ENCODE data around the gene LETM1.
A peak's percentile ranks its signal among the peaks of the same experiment; 100 is the strongest.

The LETM1 gene

DNA sequence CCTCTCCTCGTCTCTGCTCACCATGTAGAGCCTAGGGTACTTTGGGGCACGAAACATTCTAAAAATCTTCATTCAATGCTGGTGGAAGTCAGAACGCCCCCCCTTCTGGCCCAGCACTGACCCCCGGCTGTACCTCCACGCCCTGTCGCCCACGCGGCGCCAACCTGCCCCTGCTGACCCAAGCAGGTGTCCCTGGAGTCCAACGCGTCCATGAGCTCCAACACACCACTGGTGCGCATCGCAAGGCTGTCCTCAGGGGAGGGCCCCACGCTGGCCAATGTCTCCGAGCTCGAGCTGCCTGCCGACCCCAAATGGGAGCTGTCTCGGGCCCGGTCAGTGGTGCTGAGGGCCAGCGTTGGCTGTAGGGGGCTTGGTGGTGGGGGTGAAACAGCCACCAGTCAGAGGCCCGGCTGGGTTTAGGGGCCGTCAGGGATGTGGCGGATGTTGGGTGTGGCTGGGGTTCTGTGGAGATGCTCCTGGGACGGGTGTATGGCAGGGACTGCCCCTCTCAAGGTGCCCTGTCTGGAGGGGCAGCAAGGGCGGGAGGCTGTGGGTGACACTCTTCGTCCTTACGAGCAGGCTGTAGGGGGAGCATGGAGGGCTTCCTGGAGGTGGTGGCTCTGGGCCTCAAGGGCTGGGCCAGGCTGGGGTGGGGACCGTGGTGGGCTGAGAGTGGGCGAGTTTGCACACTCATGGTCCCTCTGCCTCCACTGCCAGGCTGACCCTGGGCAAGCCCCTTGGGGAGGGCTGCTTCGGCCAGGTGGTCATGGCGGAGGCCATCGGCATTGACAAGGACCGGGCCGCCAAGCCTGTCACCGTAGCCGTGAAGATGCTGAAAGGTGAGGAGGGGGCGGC, 51.1 kb downstream of the LETM1 start:
- no peak for DNase-seq

GRCh38 chr4:1803523-1804423, 52.2 kb downstream of the LETM1 start:
- no peak for DNase-seq

DNA sequence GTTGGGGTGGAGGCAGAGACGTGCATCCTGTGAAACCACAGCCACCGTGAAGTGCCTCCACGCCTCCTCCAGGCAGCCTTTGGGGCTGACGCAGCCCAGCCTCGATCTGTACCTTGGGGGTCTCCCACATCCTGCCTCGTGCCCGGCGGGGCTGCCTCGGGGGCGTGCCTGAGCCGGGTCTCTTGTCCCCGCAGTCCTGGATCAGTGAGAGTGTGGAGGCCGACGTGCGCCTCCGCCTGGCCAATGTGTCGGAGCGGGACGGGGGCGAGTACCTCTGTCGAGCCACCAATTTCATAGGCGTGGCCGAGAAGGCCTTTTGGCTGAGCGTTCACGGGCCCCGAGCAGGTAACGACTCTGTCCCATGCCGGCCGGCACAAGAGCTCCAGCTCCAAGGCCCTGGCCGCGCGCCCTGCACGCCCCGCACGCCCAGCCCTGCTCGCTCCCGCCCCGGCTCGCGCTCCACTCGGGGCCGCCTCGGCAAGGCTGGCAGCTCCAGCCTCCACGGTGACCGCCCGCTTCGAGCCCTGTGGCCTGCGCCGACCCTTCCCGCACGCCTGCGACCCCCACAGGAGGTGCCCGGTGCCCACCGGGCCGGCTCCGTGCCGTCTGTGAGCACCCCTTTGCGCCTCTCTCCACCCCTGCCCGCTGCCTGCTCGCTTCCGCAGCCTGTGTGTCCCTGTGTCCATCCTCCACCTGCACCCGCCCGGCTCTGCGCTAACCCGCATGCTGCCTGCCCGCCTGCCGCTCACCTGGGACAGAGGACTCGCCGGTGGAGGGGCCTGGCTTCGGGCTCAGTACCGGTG, 53.0 kb downstream of the LETM1 start:
- no peak for DNase-seq

- peak; percentile 84 for DNase-seq
Measured at GRCh38 chr4:1802151-1802715, 53.7 kb downstream of the LETM1 start.

- DNase-seq: no peak
Measured at GRCh38 chr4:1801286-1801958, 54.5 kb downstream of the LETM1 start.

DNA sequence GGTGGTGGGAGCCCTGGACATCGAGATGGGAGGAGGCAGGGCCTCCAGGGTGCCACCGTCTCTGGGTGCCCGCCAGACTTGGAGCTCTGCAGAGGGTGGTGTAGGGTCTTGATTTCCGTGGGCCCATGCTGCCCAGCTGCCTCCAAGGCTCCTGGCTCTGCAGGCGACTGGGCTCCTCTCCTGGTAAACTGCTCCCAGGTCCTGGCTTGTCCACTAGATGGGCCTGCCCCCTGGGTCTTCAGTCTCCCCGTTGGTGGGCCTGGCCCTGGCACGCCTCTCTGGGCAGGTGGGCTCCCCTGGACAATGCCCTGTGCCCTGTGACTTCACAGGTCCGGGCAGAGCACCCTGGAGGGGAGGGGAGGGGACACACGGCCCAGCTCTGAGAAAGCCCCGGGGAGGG, 55.2 kb downstream of the LETM1 start:
- DNase-seq: no peak

DNA sequence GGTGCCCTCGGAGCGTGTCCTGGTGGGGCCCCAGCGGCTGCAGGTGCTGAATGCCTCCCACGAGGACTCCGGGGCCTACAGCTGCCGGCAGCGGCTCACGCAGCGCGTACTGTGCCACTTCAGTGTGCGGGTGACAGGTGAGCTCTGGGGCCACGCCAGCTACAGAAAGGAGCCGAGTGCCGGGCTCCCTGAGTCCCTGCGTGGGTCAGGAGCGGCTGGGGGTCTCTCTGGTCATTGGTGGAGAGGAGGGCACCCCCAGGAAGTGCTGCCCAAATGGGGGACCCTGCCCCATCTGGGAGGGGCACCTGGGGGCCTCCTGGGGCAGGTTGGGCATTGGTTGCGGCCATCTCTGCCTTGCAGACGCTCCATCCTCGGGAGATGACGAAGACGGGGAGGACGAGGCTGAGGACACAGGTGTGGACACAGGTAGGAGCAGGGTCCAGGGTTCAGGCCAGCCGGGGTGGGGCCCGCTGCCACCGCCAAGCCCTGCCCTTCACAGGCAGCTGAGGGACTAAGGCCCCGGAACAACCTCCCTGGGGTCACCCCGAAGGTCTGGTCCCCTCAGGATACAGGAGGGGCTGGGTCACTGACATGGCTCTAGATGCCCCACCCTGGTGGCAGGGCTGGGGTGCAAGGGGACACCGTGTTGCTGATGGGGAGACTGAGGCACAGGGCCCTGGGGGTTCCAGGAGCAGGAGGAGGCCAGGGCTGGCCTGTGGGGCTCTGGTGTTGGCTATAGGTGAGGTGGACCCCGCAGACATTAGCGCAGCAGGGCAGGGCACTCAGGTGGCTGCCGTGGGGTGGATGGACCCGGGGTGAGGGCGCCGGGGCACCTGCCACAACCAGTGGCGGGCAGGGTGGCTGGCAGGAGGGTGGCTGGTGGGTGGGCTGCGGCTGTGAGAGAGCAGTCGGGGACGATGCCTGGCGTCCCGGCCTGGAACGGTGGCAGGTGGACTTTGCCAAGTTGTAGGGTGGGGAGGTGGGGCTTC, 56.3 kb downstream of the LETM1 start:
- no peak for DNase-seq

GRCh38 chr4:1798580-1799386, 57.2 kb downstream of the LETM1 start:
- DNase-seq: no peak

DNA sequence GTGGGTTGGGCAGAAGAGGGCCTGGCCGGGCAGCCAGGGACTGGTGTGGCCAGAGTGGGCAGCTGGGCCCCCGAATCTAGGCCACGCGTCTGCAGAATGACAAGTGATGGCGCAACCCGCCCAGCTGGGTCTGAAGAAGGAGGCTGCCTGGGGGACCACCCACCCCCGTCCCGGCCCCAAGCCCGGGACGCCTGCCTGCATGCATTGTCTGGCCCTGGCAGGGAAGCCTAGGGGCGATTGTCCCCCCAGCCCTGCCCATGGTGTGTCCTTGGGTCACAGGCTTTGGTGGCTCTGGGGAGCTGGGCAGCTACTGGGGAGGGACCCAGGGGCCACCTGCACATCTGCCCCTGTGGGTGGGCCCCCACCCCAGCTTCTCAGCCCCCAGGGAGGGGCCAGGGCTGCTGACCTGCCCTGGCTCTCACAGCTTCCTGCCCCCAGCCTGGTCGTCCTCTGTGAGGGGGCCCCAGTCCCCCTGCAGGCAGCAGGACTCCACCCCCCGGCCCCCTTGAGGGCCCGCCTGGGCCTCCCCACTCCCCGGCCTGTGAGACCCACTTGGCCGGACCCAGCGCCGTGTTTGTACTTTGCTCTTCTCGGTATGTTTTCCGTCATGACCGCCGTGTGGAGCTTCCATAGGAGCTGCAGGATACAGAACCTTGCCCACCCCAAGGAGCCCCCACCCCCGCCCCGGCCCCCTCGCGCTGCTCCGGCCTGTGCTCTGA, 57.9 kb downstream of the LETM1 start:
- no peak for DNase-seq

- no peak for DNase-seq
Measured at GRCh38 chr4:1797298-1797860, 58.6 kb downstream of the LETM1 start.

DNA sequence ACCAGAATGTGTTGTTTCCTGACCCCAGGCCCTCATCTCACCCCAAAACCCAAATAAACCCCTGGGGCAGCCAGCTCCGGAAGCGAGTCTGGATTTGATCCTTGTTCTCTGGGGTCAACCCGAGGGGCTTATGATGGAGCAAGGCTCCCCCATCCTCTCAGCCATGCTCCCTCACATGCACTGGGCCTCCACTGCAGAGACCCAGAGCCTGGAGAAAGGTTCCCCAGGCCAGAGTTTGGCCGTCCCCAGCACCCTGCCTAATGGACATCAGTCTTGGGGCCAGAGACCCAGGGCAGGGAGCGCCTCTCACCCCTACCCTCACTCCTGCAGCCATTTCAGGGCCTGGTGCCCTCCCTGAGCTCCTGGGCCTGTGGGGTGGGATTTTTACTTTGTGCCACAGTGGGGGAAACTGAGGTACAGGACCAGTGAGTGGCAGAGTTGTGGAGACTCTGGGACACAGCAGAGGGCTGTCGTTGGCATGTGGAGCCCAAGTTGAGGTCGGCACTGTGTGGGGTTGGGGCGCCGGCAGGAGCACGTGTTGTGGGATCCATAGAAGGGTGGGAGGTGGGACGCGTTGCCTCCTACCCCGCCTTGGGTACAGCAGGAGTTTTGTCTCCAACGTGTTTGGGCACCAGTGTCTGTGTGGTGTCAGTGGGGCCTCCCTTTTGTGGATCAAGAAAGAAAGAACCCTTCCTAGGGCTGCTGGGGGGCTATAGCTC, 59.3 kb downstream of the LETM1 start:
- DNase-seq: no peak

DNA sequence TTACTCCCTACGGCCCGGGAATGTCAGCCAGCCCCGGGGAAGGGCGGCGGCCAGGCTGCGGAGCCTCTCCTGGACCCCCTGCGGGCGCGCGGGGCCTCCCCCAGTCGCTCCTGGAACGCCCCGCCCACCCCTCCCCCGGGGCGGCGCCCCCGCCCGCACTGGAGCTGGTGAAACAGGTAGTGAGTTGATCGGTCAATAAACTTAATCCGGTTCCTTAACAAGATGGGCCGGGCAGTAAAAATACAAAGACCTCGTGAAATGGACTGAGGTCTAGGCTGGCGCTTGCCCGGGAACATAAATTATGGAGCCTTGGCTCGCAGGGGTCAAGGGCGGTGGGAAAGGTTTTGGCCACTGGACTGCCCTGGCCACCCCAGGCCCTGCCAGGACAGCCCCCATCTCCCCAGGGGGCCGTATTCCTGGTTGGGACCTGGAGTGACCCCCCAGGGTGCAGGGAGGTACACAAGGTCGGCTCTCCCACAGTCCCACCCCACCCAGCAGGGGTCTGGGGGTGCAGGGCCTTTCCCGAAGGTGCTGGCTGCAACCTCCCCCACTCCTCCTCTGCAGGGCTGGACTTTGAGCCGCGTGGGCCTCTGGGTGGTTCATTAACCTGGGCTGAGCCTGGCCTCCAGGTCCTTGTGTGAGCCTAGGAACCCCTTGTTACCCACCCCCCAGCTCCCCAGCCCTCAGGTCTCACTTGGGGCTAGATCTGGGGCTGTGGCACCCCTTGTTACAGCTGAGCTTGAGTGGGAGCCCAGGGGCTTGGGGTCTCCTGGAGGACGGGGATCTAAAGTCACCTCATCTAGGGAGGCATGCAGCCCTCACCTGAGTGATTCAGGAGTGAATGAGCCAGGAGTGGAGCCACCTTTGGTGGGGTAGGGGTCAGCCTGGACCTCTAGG, 60.4 kb downstream of the LETM1 start:
- DNase-seq: no peak

DNA sequence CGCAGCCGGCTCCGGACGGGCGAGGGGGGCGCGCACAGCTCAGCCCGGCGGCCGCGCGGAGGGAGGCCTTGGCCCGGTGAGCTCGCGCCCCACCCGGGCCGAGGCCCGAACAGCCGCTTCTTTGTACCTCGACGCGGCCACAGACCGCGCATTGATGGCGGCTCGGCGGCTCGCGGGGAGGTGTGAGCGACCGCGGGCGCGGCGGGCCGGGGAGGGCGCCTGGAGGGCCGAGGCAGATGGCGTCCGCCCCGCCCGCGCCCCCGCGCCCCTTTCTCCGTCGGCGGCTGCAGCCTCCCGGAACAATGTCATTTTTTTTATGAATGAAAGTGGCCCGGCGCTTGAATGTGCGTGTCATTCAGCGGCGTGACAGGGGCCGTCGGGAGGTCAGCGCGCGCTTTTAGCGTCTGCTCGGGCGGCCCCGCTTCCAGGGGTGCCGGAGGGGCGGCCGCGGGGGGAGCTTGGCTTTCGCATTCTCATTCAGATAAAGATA, 61.1 kb downstream of the LETM1 start:
- no peak for DNase-seq

- DNase-seq: no peak
Measured at GRCh38 chr4:1793940-1794808, 61.8 kb downstream of the LETM1 start.

DNA sequence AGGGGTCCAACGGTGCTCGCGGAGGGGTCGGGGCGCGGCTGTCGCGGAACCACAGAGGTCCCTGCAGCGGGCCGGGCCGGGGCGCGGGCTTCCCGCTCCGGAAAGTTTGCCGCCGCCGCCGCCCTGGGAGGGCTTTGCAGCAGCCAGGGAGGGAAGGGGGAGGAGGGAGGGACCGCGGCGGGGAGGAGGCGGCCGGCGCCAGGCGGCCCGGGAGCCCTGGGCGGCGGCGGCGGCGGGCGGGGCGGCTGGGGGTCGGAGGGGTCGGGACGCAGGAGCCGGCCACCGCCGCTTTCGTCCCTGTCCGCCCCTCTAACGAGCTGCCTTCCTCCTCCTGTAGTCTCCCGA, 62.5 kb downstream of the LETM1 start:
- no peak for DNase-seq

Measured in MV-4-11 (cell line).